Chondrocyte (in vitro differentiated cells): ENCODE measurements around the gene MARCO. TPM values are rescaled to one million over a fixed set of nuclear protein-coding genes. Genes with fewer than 3 reads are reported as not detected.

Experiments used
- DNase-seq: peaks from one replicate; pipeline ENCODE4 v3.0.0; 2021; ENCODE audit warnings: mixed read lengths, low spot score
- H3K27ac Mint-ChIP-seq: one replicate; pipeline ENCODE4 v1.8.0; 2021; ENCODE audit warnings: mild to moderate bottlenecking, moderate library complexity, mixed read lengths; ENCODE audit not compliant: unreplicated experiment
- H3K27me3 Mint-ChIP-seq: 2 replicates; pipeline ENCODE4 v1.8.0; 2021; ENCODE audit warnings: low read depth, mixed read lengths
- H3K36me3 Mint-ChIP-seq: 2 replicates; pipeline ENCODE4 v1.8.0; 2021; ENCODE audit warnings: low read depth, mixed read lengths
- H3K4me1 Mint-ChIP-seq: 2 replicates; pipeline ENCODE4 v1.8.0; 2021; ENCODE audit warnings: low read depth, mild to moderate bottlenecking, mixed read lengths
- H3K4me3 Mint-ChIP-seq: one replicate; pipeline ENCODE4 v1.8.0; 2021; ENCODE audit warnings: mild to moderate bottlenecking, moderate library complexity, mixed read lengths; ENCODE audit not compliant: unreplicated experiment
- H3K9me3 Mint-ChIP-seq: 2 replicates; pipeline ENCODE4 v1.8.0; 2021; ENCODE audit warnings: low read depth, mixed read lengths
- CTCF ChIP-seq: fragments of 200-600 bp; sonication (generic); IDR thresholded peaks from 2 replicates; pipeline ENCODE4 v1.5.0; 2021; ENCODE audit warnings: antibody characterized with exemption, mild to moderate bottlenecking, moderate library complexity
- total RNA-seq: library from RNA; stranded (reverse); gene quantifications from 3 replicates; pipeline ENCODE4 v1.2.1, GENCODE V29; 2021

Gene MARCO
- total RNA-seq, 1 donor from 2014 or later, result not detected

GRCh38 chr2:118914721-118915453 is 27.1 kb upstream of the MARCO start:
- Mint-ChIP-seq H3K27me3 (peaks cover 2% of the 10 kb centered on the region), H3K4me1 (no peaks in the 10 kb centered on the region), H3K4me3 (no peak overlapping the region), H3K9me3 (no peaks in the 10 kb centered on the region), H3K27ac (no peak overlapping the region), H3K36me3 (no peaks in the 10 kb centered on the region)
- TF ChIP-seq CTCF, result no peak
- DNase-seq, result no peak

- H3K4me1 Mint-ChIP-seq, result no peaks in the 10 kb centered on the region
- no peak for TF ChIP-seq CTCF
- H3K27me3 Mint-ChIP-seq, result peaks cover 2% of the 10 kb centered on the region
- DNase-seq, result no peak
- no peaks in the 10 kb centered on the region for H3K36me3 Mint-ChIP-seq
- no peaks in the 10 kb centered on the region for H3K9me3 Mint-ChIP-seq
- H3K27ac Mint-ChIP-seq, result no peak overlapping the region
- H3K4me3 Mint-ChIP-seq, result no peak overlapping the region
Measured at GRCh38 chr2:118918017-118918416, 24.0 kb upstream of the MARCO start.

GRCh38 chr2:118921646-118922045 is 20.3 kb upstream of the MARCO start:
- H3K4me1 Mint-ChIP-seq, result no peaks in the 10 kb centered on the region
- TF ChIP-seq CTCF, result no peak
- H3K4me3 Mint-ChIP-seq, result no peak overlapping the region
- no peak for DNase-seq
- H3K36me3 Mint-ChIP-seq, result no peaks in the 10 kb centered on the region
- peaks cover 6% of the 10 kb centered on the region for H3K27me3 Mint-ChIP-seq
- H3K27ac Mint-ChIP-seq, result no peak overlapping the region
- no peaks in the 10 kb centered on the region for H3K9me3 Mint-ChIP-seq

- no peaks in the 10 kb centered on the region for H3K36me3 Mint-ChIP-seq
- H3K27ac Mint-ChIP-seq, result no peak overlapping the region
- H3K27me3 Mint-ChIP-seq, result peaks cover 6% of the 10 kb centered on the region
- no peak for DNase-seq
- H3K4me3 Mint-ChIP-seq, result no peak overlapping the region
- H3K4me1 Mint-ChIP-seq, result no peaks in the 10 kb centered on the region
- TF ChIP-seq CTCF, result no peak
- no peaks in the 10 kb centered on the region for H3K9me3 Mint-ChIP-seq
Measured at GRCh38 chr2:118922254-118922653, 19.7 kb upstream of the MARCO start.

GRCh38 chr2:118923371-118923770 is 18.6 kb upstream of the MARCO start:
- peaks cover 6% of the 10 kb centered on the region for H3K27me3 Mint-ChIP-seq
- DNase-seq, result no peak
- TF ChIP-seq CTCF, result no peak
- H3K9me3 Mint-ChIP-seq, result no peaks in the 10 kb centered on the region
- H3K27ac Mint-ChIP-seq, result no peak overlapping the region
- H3K4me3 Mint-ChIP-seq, result no peak overlapping the region
- no peaks in the 10 kb centered on the region for H3K4me1 Mint-ChIP-seq
- H3K36me3 Mint-ChIP-seq, result no peaks in the 10 kb centered on the region
